DOHH2 (cell line): ENCODE measurements around the gene DYNC1LI1.

ENCODE experiments used
- CTCF ChIP-seq: fragments of 200-600 bp; sonication (generic); IDR thresholded peaks from one replicate; pipeline ENCODE4 v1.5.1; 2014; ENCODE audit warnings: antibody characterized with exemption, mild to moderate bottlenecking, low read depth, low read length; ENCODE audit not compliant: poor library complexity, severe bottlenecking
- EZH2phosphoT487 ChIP-seq: fragments of 200-600 bp; sonication (generic); IDR thresholded peaks from 2 replicates; pipeline ENCODE4 v1.6.1; 2017; ENCODE audit warnings: borderline replicate concordance, mild to moderate bottlenecking, antibody characterized with exemption, low read length, moderate library complexity, mixed read lengths

GRCh38 chr3:32569540-32570420 lies 878 bp downstream of the DYNC1LI1 start:
- no peak for TF ChIP-seq CTCF
- TF ChIP-seq EZH2phosphoT487, result no peak
